Activated CD8-positive, alpha-beta memory T cell treated with anti-CD3 and anti-CD28 coated beads, Interleukin-2, amount 50 U/mL, for 24 hours (primary cell): ENCODE data around the gene INSRR.

Source experiments
- DNase-seq: peaks from one replicate; pipeline ENCODE4 v3.0.0-alpha.2; 2020; ENCODE audit errors: extremely low read depth

The INSRR gene

GRCh38 chr1:156858959-156859522, at the start of gene INSRR:
INSRR (minus strand) TSS chr1:156859117; CDS start chr1:156858621, 496 bp downstream.
- DNase-seq = no peak

- DNase-seq = no peak
Measured at GRCh38 chr1:156908541-156908940, 49.6 kb upstream of the INSRR start.

GRCh38 chr1:156906206-156906906, 47.4 kb upstream of the INSRR start:
- no peak for DNase-seq

GRCh38 chr1:156905651-156906050, 46.7 kb upstream of the INSRR start:
- no peak for DNase-seq

- DNase-seq = no peak
Measured at GRCh38 chr1:156905176-156905575, 46.3 kb upstream of the INSRR start.

- no peak for DNase-seq
Measured at GRCh38 chr1:156904187-156904959, 45.5 kb upstream of the INSRR start.

GRCh38 chr1:156903328-156904091, 44.6 kb upstream of the INSRR start:
- DNase-seq = no peak

- DNase-seq = no peak
Measured at GRCh38 chr1:156901966-156902915, 43.3 kb upstream of the INSRR start.

- no peak for DNase-seq
Measured at GRCh38 chr1:156901590-156901900, 42.6 kb upstream of the INSRR start.

GRCh38 chr1:156900896-156901589, 42.1 kb upstream of the INSRR start:
- no peak for DNase-seq

- DNase-seq = no peak
Measured at GRCh38 chr1:156899956-156900718, 41.2 kb upstream of the INSRR start.

GRCh38 chr1:156898971-156899664, 40.2 kb upstream of the INSRR start:
- no peak for DNase-seq

- no peak for DNase-seq
Measured at GRCh38 chr1:156898161-156898566, 39.2 kb upstream of the INSRR start.

GRCh38 chr1:156897078-156897825, 38.3 kb upstream of the INSRR start:
- DNase-seq = no peak

- DNase-seq = no peak
Measured at GRCh38 chr1:156896490-156897033, 37.6 kb upstream of the INSRR start.

GRCh38 chr1:156895927-156896326, 37.0 kb upstream of the INSRR start:
- no peak for DNase-seq

GRCh38 chr1:156895455-156895812, 36.5 kb upstream of the INSRR start:
- DNase-seq = no peak
